HG03097 (cell line): ENCODE data around the gene ROR1.
"Not testable (repeated sequence)": the region's sequence is repeated elsewhere in the genome, so short reads cannot be mapped to it uniquely, and the experiment has no call there.

Experiments used
- ATAC-seq: cut with Tn5 transposase; IDR thresholded peaks from one replicate; pipeline ENCODE4 v1.9.1; 2021; ENCODE audit not compliant: unreplicated experiment, low FRiP score

The ROR1 gene

GRCh38 chr1:63819795-63820194 lies 46.0 kb downstream of the ROR1 start:
- no peak for ATAC-seq

GRCh38 chr1:63821091-63822005 lies 47.5 kb downstream of the ROR1 start:
- ATAC-seq = no peak

- no peak for ATAC-seq
Observed at GRCh38 chr1:63822540-63822939, 48.7 kb downstream of the ROR1 start.

GRCh38 chr1:63824451-63824850 lies 50.6 kb downstream of the ROR1 start:
- ATAC-seq = no peak

GRCh38 chr1:63825111-63825510 lies 51.3 kb downstream of the ROR1 start:
- ATAC-seq = no peak

- not testable (repeated sequence) for ATAC-seq
Observed at GRCh38 chr1:63826246-63826861, 52.5 kb downstream of the ROR1 start.

- no peak for ATAC-seq
Observed at GRCh38 chr1:63827411-63828321, 53.8 kb downstream of the ROR1 start.

- peak; percentile 79 for ATAC-seq
Observed at GRCh38 chr1:63828322-63829044, 54.7 kb downstream of the ROR1 start.

GRCh38 chr1:63829349-63830327 lies 55.8 kb downstream of the ROR1 start:
- no peak for ATAC-seq

GRCh38 chr1:63831409-63831808 lies 57.6 kb downstream of the ROR1 start:
- no peak for ATAC-seq

- ATAC-seq = no peak
Observed at GRCh38 chr1:63833363-63834119, 59.7 kb downstream of the ROR1 start.

GRCh38 chr1:63835128-63835527 lies 61.3 kb downstream of the ROR1 start:
- no peak for ATAC-seq

GRCh38 chr1:63836374-63836773 lies 62.6 kb downstream of the ROR1 start:
- ATAC-seq = no peak

- no peak for ATAC-seq
Observed at GRCh38 chr1:63836830-63837229, 63.0 kb downstream of the ROR1 start.

- no peak for ATAC-seq
Observed at GRCh38 chr1:63843010-63843409, 69.2 kb downstream of the ROR1 start.

- ATAC-seq = no peak
Observed at GRCh38 chr1:63843884-63844283, 70.1 kb downstream of the ROR1 start.

GRCh38 chr1:63845346-63845745 lies 71.5 kb downstream of the ROR1 start:
- ATAC-seq = no peak

GRCh38 chr1:63847308-63847910 lies 73.6 kb downstream of the ROR1 start:
- ATAC-seq = no peak
